DOHH2 (cell line): ENCODE data around the gene OR10A6.

Source experiments
- H3F3A ChIP-seq: fragments of 200-600 bp; sonication (generic), shearing (Covaris generic); 2 replicates; pipeline ENCODE4 v1.6.0; 2016; ENCODE audit warnings: antibody characterized with exemption, mild to moderate bottlenecking; ENCODE audit not compliant: control insufficient read depth, insufficient read depth
- H3K27ac ChIP-seq: fragments of 200-600 bp; sonication (generic); 2 replicates; pipeline ENCODE4 v1.5.1; 2014; ENCODE audit warnings: low read depth, mild to moderate bottlenecking, low read length, moderate library complexity
- H3K27me3 ChIP-seq: fragments of 200-600 bp; sonication (generic); 2 replicates; pipeline ENCODE4 v1.6.1; 2014; ENCODE audit warnings: mild to moderate bottlenecking, low read length, mixed read lengths; ENCODE audit not compliant: control insufficient read depth
- H3K36me3 ChIP-seq: fragments of 200-600 bp; sonication (generic); 2 replicates; pipeline ENCODE4 v1.6.1; 2014; ENCODE audit warnings: mild to moderate bottlenecking, low read length, moderate library complexity, mixed read lengths; ENCODE audit not compliant: control insufficient read depth
- H3K4me1 ChIP-seq: fragments of 200-600 bp; sonication (generic); 2 replicates; pipeline ENCODE4 v1.6.1; 2014; ENCODE audit warnings: mild to moderate bottlenecking, low read length, mixed read lengths; ENCODE audit not compliant: control insufficient read depth
- H3K4me2 ChIP-seq: fragments of 200-600 bp; sonication (generic); 2 replicates; pipeline ENCODE4 v1.6.0; 2014; ENCODE audit warnings: mild to moderate bottlenecking, low read length, moderate library complexity
- H3K4me3 ChIP-seq: fragments of 200-600 bp; sonication (generic); 2 replicates; pipeline ENCODE4 v1.5.1; 2014; ENCODE audit warnings: mild to moderate bottlenecking, low read length, mixed read lengths
- H3K79me2 ChIP-seq: fragments of 200-600 bp; sonication (generic); 2 replicates; pipeline ENCODE4 v1.6.1; 2014; ENCODE audit warnings: mild to moderate bottlenecking, low read length, mixed read lengths; ENCODE audit not compliant: control insufficient read depth
- H3K9me2 ChIP-seq: fragments of 200-600 bp; sonication (generic); replicated peaks from 2 replicates; pipeline ENCODE4 v1.6.1; 2014; ENCODE audit warnings: mild to moderate bottlenecking, low read length, mixed read lengths; ENCODE audit not compliant: control insufficient read depth
- H3K9me3 ChIP-seq: fragments of 200-600 bp; sonication (generic); 2 replicates; pipeline ENCODE4 v1.6.1; 2014; ENCODE audit warnings: antibody characterized with exemption, low read length, mixed read lengths; ENCODE audit not compliant: control insufficient read depth, insufficient read depth
- H4K20me1 ChIP-seq: fragments of 200-600 bp; sonication (generic); 2 replicates; pipeline ENCODE4 v1.6.0; 2014; ENCODE audit warnings: low read depth, mild to moderate bottlenecking, antibody characterized with exemption, low read length, moderate library complexity; ENCODE audit not compliant: control insufficient read depth, insufficient read depth
- EZH2phosphoT487 ChIP-seq: fragments of 200-600 bp; sonication (generic); IDR thresholded peaks from 2 replicates; pipeline ENCODE4 v1.6.1; 2017; ENCODE audit warnings: borderline replicate concordance, mild to moderate bottlenecking, antibody characterized with exemption, low read length, moderate library complexity, mixed read lengths
- TF ChIP-seq, protein P1 (sequence below): fragments of 200-600 bp; sonication (generic); IDR thresholded peaks from one replicate; pipeline ENCODE4 v1.5.1; 2014; ENCODE audit warnings: antibody characterized with exemption, mild to moderate bottlenecking, low read depth, low read length; ENCODE audit not compliant: poor library complexity, severe bottlenecking

The OR10A6 gene

GRCh38 chr11:7968686-7969085 is 37.6 kb upstream of the OR10A6 start:
- H3K9me3 ChIP-seq: no peaks in the 10 kb centered on the region

DNA sequence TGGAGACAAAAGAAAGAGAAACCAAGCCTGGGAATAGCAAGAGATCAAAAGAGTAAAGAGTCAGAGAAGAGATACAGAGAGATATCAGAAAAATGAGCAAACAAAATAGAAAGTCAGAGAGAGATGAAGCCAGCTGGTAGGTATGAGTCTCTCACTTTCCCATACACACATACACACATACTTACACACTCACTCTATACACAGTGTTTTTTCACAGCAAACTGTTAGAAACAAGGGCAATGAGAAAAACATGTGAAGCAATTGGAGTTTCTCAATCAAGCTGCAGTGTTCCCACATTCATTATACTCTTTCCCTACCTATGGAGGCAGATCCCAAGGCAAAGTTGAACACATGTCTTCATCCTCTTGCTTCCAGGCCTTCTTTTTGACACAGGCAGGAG is 36.8 kb upstream of the OR10A6 start:
- TF ChIP-seq EZH2phosphoT487: no peak
- TF ChIP-seq, protein P1, sequence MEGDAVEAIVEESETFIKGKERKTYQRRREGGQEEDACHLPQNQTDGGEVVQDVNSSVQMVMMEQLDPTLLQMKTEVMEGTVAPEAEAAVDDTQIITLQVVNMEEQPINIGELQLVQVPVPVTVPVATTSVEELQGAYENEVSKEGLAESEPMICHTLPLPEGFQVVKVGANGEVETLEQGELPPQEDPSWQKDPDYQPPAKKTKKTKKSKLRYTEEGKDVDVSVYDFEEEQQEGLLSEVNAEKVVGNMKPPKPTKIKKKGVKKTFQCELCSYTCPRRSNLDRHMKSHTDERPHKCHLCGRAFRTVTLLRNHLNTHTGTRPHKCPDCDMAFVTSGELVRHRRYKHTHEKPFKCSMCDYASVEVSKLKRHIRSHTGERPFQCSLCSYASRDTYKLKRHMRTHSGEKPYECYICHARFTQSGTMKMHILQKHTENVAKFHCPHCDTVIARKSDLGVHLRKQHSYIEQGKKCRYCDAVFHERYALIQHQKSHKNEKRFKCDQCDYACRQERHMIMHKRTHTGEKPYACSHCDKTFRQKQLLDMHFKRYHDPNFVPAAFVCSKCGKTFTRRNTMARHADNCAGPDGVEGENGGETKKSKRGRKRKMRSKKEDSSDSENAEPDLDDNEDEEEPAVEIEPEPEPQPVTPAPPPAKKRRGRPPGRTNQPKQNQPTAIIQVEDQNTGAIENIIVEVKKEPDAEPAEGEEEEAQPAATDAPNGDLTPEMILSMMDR: no peak

More at GRCh38 chr11:7968686-7969085, 37.6 kb upstream of the OR10A6 start:
- no peak for TF ChIP-seq EZH2phosphoT487
- TF ChIP-seq, protein P1: no peak
- H3K27ac ChIP-seq: no peak overlapping the region
- H3K4me2 ChIP-seq: no peak overlapping the region
- no peaks in the 10 kb centered on the region for H3K9me2 ChIP-seq
- peaks cover 16% of the 10 kb centered on the region for H3K4me1 ChIP-seq
- H3K4me3 ChIP-seq: no peak overlapping the region
- no peaks in the 10 kb centered on the region for H3F3A ChIP-seq
- no peaks in the 10 kb centered on the region for H3K27me3 ChIP-seq
- H3K79me2 ChIP-seq: no peaks in the 10 kb centered on the region
- no peaks in the 10 kb centered on the region for H3K36me3 ChIP-seq
- no peaks in the 10 kb centered on the region for H4K20me1 ChIP-seq

DNA sequence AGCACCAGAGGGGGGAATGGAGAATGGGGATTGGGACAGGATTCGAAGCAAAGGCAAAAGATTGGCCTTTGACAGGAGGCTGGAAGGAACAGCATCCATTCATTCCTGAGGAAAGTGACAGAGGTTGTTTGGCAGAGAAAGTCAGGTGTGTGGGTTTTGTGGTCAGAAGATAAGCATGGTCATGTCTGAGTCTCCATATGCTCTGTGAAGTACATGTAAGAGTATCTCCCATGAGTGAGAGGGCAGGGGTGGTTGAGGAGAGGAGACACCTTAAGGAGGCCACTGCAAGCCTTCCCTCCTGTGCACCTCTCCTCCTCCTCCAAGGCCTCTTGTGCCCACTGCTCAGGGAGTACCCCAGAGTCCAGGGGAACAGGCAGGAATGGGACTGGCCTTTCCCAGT is 36.0 kb upstream of the OR10A6 start:
- Histone ChIP-seq H4K20me1 (no peaks in the 10 kb centered on the region), H3F3A (no peaks in the 10 kb centered on the region), H3K9me3 (no peaks in the 10 kb centered on the region), H3K4me3 (no peak overlapping the region), H3K9me2 (no peaks in the 10 kb centered on the region), H3K27ac (no peak overlapping the region), H3K79me2 (no peaks in the 10 kb centered on the region), H3K27me3 (no peaks in the 10 kb centered on the region), H3K36me3 (no peaks in the 10 kb centered on the region), H3K4me1 (peaks cover 25% of the 10 kb centered on the region), H3K4me2 (no peak overlapping the region)
- TF ChIP-seq, protein P1: no peak
- no peak for TF ChIP-seq EZH2phosphoT487

More for the DNA sequence above, 36.8 kb upstream of the OR10A6 start:
- Histone ChIP-seq H3K4me2 (no peak overlapping the region), H4K20me1 (no peaks in the 10 kb centered on the region), H3K9me2 (no peaks in the 10 kb centered on the region), H3K36me3 (no peaks in the 10 kb centered on the region), H3K27me3 (no peaks in the 10 kb centered on the region), H3K79me2 (no peaks in the 10 kb centered on the region), H3K9me3 (no peaks in the 10 kb centered on the region), H3K4me1 (peaks cover 25% of the 10 kb centered on the region), H3K27ac (no peak overlapping the region), H3F3A (no peaks in the 10 kb centered on the region), H3K4me3 (no peak overlapping the region)

DNA sequence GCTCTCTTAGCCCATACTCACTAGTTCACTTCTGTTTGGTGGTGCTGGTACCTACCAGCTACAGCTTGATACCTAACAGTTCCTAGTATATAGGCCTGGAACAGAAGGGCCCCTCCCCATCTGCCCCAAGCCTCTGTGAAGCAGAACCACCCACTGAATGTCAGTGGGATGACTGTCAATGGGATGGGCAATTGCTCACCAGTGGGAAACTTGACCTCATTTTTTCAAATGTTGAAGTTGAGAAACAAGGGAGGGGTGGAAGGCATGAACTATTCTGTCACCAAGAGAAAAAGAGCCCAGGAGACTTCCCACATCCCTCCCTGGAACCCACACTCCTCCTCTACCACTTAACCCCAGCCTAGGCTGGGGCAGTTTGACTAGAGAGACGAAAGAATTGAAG is 34.3 kb upstream of the OR10A6 start, which contains the start of gene NLRP10:
Gene NLRP10 (minus strand): TSS at position 62 of the 400 bp plus-strand sequence. CDS start 1,952 bp downstream, outside the sequence.
- Histone ChIP-seq H3K36me3 (no peaks in the 10 kb centered on the region), H3K9me2 (no peaks in the 10 kb centered on the region), H3K79me2 (no peaks in the 10 kb centered on the region), H3K4me3 (peak within 1 kb of the TSS; percentile 36), H3F3A (no peaks in the 10 kb centered on the region), H3K27me3 (no peaks in the 10 kb centered on the region), H3K27ac (peak within 1 kb of the TSS; percentile 22; the same call in 1 of the 2 replicates), H3K4me2 (peak within 1 kb of the TSS; percentile 56), H3K4me1 (peaks cover 25% of the 10 kb centered on the region), H4K20me1 (no peaks in the 10 kb centered on the region), H3K9me3 (no peaks in the 10 kb centered on the region)
- no peak for TF ChIP-seq EZH2phosphoT487
- TF ChIP-seq, protein P1: no peak
